OCI-LY1 (cell line): Measurements from ENCODE around the gene ABCB11.
A peak's percentile ranks its signal among the peaks of the same experiment; 100 is the strongest.

Experiments
- H2AFZ ChIP-seq: fragments of 200-600 bp; sonication (generic), shearing (Covaris generic); 2 replicates; pipeline ENCODE4 v1.6.0; 2014; ENCODE audit warnings: antibody characterized with exemption, mild to moderate bottlenecking, low read length
- H3F3A ChIP-seq: fragments of 200-600 bp; sonication (generic), shearing (Covaris generic); 2 replicates; pipeline ENCODE4 v1.6.0; 2014; ENCODE audit warnings: mild to moderate bottlenecking, antibody characterized with exemption, low read length, moderate library complexity; ENCODE audit not compliant: insufficient read depth
- H3K27ac ChIP-seq: fragments of 200-600 bp; sonication (generic); 2 replicates; pipeline ENCODE4 v1.5.1; 2014; ENCODE audit warnings: low read length, mixed run types, mild to moderate bottlenecking, low read depth; ENCODE audit not compliant: poor library complexity, severe bottlenecking
- H3K27me3 ChIP-seq: fragments of 200-600 bp; sonication (generic); 2 replicates; pipeline ENCODE4 v1.6.0; 2014; ENCODE audit warnings: antibody characterized with exemption, mild to moderate bottlenecking, low read length, moderate library complexity; ENCODE audit not compliant: insufficient read depth
- H3K36me3 ChIP-seq: fragments of 200-600 bp; sonication (generic); 2 replicates; pipeline ENCODE4 v1.6.1; 2014; ENCODE audit warnings: mild to moderate bottlenecking, antibody characterized with exemption, low read length, moderate library complexity, mixed read lengths; ENCODE audit not compliant: insufficient read depth
- H3K4me1 ChIP-seq: fragments of 200-600 bp; sonication (generic); 2 replicates; pipeline ENCODE4 v1.5.1; 2014; ENCODE audit warnings: mild to moderate bottlenecking, low read length, moderate library complexity; ENCODE audit not compliant: insufficient read depth, severe bottlenecking
- H3K4me2 ChIP-seq: fragments of 200-600 bp; sonication (generic), shearing (Covaris generic); 2 replicates; pipeline ENCODE4 v1.6.1; 2014; ENCODE audit warnings: low read length
- H3K4me3 ChIP-seq: fragments of 200-600 bp; sonication (generic); 2 replicates; pipeline ENCODE4 v1.5.1; 2014; ENCODE audit warnings: low read length, low read depth, mild to moderate bottlenecking, mixed read lengths; ENCODE audit not compliant: poor library complexity, severe bottlenecking
- H3K79me2 ChIP-seq: fragments of 200-600 bp; shearing (Covaris generic); 2 replicates; pipeline ENCODE4 v1.6.1; 2016; ENCODE audit warnings: mixed run types, low read length, mixed read lengths; ENCODE audit not compliant: insufficient read depth
- H3K9ac ChIP-seq: fragments of 200-600 bp; sonication (generic), shearing (Covaris generic); 2 replicates; pipeline ENCODE4 v1.6.1; 2014; ENCODE audit warnings: mild to moderate bottlenecking, low read length, mixed read lengths
- H3K9me2 ChIP-seq: fragments of 200-600 bp; sonication (generic), shearing (Covaris generic); 2 replicates; pipeline ENCODE4 v1.6.1; 2014; ENCODE audit warnings: low read depth, mild to moderate bottlenecking, low read length, mixed read lengths
- H3K9me3 ChIP-seq: fragments of 200-600 bp; shearing (Covaris generic); 2 replicates; pipeline ENCODE4 v1.6.1; 2014; ENCODE audit warnings: low read length, mixed read lengths
- H4K20me1 ChIP-seq: fragments of 200-600 bp; sonication (generic), shearing (Covaris generic); 2 replicates; pipeline ENCODE4 v1.6.0; 2016; ENCODE audit warnings: mild to moderate bottlenecking, low read length; ENCODE audit not compliant: insufficient read depth
- CTCF ChIP-seq: fragments of 200-600 bp; sonication (generic), shearing (Covaris generic); IDR thresholded peaks from 2 replicates; pipeline ENCODE4 v1.5.1; 2017; ENCODE audit warnings: mild to moderate bottlenecking, antibody characterized with exemption, low read length, moderate library complexity, mixed read lengths
- EZH2 ChIP-seq: fragments of 200-600 bp; sonication (generic), shearing (Covaris generic); IDR thresholded peaks from 2 replicates; pipeline ENCODE4 v1.8.0; 2017; ENCODE audit warnings: borderline replicate concordance, mixed run types, mild to moderate bottlenecking, antibody characterized with exemption, low read length, moderate library complexity, mixed read lengths

Gene ABCB11

GRCh38 chr2:168949324-168949723 lies 81.8 kb downstream of the ABCB11 start:
- Histone ChIP-seq H3K9ac (no peak overlapping the region), H3K79me2 (no peaks in the 10 kb centered on the region), H3K4me2 (no peak overlapping the region), H4K20me1 (no peaks in the 10 kb centered on the region), H3F3A (no peaks in the 10 kb centered on the region), H3K9me2 (no peaks in the 10 kb centered on the region), H3K4me3 (no peak overlapping the region), H3K4me1 (no peaks in the 10 kb centered on the region), H2AFZ (no peak overlapping the region), H3K27ac (no peak overlapping the region), H3K9me3 (no peaks in the 10 kb centered on the region), H3K27me3 (no peaks in the 10 kb centered on the region), H3K36me3 (no peaks in the 10 kb centered on the region)
- no peak for TF ChIP-seq CTCF
- TF ChIP-seq EZH2: no peak

- Histone ChIP-seq H2AFZ (no peak overlapping the region), H3K27me3 (no peaks in the 10 kb centered on the region), H3K4me1 (no peaks in the 10 kb centered on the region), H3K9ac (no peak overlapping the region), H3K4me3 (no peak overlapping the region), H4K20me1 (no peaks in the 10 kb centered on the region), H3K9me2 (no peaks in the 10 kb centered on the region), H3K9me3 (no peaks in the 10 kb centered on the region), H3K4me2 (no peak overlapping the region), H3K36me3 (no peaks in the 10 kb centered on the region), H3K79me2 (no peaks in the 10 kb centered on the region), H3K27ac (no peak overlapping the region), H3F3A (no peaks in the 10 kb centered on the region)
- TF ChIP-seq CTCF (peak; percentile 75), EZH2 (no peak)
These were observed 82.4 kb downstream of the ABCB11 start for GRCh38 chr2:168948621-168949212.

- Histone ChIP-seq H3F3A (no peaks in the 10 kb centered on the region), H3K4me2 (no peak overlapping the region), H3K4me1 (no peaks in the 10 kb centered on the region), H3K9me3 (no peaks in the 10 kb centered on the region), H3K27me3 (no peaks in the 10 kb centered on the region), H3K9me2 (no peaks in the 10 kb centered on the region), H4K20me1 (no peaks in the 10 kb centered on the region), H3K4me3 (no peak overlapping the region), H3K79me2 (no peaks in the 10 kb centered on the region), H2AFZ (no peak overlapping the region), H3K36me3 (no peaks in the 10 kb centered on the region), H3K9ac (no peak overlapping the region), H3K27ac (no peak overlapping the region)
- no peak for TF ChIP-seq EZH2
- TF ChIP-seq CTCF: no peak
These were observed 85.6 kb downstream of the ABCB11 start for GRCh38 chr2:168945508-168945907.
